HG02981 (cell line): ENCODE measurements around the gene ZDHHC11B.
"Not testable (repeated sequence)": the region's sequence is repeated elsewhere in the genome, so short reads cannot be mapped to it uniquely, and the experiment has no call there.

Experiments
- ATAC-seq: cut with Tn5 transposase; IDR thresholded peaks from one replicate; pipeline ENCODE4 v1.9.1; 2021; ENCODE audit warnings: mild to moderate bottlenecking, moderate library complexity; ENCODE audit not compliant: unreplicated experiment

Gene ZDHHC11B

DNA sequence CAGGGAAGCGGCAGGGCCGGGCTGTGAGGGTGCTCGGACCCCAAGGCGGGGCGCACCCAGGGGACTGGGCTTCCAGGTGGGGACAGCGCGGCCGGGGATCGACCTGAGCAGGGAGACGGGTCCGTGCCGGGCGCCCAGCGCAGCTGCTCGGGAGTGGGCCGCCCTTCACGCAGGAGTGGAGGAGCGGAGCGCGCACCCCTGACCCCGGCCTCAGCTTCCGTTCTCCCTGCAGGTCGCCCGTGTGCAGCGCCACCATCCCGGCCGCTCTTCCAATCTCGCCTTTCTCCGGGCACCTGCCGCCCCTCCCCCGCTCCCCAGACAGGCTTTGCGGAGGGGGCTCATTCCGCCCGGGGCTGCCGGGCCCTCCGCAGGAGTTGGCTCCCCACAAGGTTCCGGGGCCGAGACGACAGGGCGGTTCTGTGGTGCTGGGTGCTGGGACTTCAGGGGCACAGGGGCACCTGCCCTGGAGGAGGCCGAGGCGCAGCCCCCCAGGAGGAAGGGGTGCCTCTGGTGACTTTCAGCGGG is 714 bp upstream of the ZDHHC11B start:
- peak; percentile 9 for ATAC-seq

DNA sequence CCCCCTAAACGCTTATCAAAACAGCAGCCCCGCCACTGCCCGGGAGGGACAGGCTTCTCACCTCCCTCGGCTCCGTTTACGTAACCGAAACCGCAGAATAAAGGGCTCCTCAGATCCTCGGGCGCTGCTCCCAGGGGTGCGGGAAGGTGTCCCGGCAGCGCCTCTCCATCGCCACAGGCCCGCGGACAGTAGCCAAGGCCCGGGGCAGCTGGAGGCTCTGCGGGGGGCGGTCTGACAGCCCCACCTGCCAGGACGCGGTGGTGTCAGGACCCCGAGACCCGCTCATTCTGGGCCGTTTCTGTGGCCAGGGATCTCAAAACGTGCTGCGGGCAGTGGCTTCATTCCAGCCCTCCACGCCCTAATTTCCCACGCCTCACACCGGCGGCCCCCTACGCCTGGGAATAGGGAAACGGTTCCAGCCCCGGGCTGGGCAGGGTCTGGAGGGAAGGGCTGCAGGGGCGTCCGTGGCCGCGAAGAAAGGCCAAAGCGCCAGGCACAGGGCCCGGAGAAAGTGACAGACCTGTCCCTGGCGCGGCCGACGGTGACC is 575 bp downstream of the ZDHHC11B start:
- ATAC-seq, result not testable (repeated sequence)

DNA sequence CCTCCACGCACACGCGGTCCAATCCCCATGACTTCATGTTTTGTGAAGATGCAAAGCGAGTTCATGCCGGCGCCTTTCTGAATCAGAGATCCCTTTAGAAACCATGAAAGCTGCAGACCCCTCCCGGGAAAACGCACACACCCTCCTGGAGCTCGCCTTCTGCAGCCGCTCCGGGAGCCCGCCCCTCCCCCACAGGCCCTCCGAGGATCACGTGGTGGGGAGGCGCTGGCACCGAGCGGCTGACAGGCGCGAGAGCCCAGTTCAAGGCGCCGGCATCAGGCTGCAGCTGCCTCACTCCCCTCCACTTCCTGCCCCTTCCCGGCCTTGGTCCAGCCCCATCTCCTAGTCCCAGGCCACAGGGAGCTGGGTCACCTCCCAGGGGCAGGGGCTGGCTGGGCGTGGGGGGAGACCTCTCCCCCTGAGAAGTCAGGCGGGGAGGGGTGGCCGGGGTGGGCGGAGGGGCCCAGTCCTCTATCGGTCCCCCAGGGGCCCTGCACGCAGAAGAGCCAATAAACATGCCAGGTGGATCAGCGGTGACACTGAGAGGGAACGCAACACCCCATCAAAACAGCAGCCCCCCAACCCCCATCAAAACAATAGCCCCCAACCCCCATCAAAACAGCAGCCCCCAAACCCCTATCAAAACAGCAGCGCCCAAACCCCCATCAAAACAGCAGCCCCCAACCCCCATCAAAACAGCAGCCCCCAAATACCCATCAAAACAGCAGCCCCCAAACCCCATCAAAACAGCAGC is 1.3 kb downstream of the ZDHHC11B start:
- not testable (repeated sequence) for ATAC-seq

DNA sequence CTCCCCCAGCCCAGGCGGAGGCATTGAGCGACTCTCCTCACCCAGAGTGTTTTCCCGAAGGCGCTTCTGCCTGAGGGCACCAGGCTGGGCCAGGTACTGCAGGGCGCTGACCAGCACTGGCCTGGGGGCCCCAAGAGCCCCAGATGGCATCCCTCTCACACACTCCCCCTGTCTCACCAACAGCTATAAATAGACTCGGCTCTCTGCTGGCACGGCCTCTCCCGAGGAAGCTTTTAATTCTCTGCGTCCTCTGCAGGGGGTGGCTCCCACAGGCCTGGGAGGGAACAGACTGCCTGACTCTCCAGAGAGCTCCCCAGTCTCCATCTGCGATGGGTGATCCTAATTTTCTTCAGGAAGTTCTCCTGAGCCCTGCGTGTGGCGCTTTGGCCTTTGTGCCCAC is 2.2 kb downstream of the ZDHHC11B start:
- ATAC-seq, result not testable (repeated sequence)

DNA sequence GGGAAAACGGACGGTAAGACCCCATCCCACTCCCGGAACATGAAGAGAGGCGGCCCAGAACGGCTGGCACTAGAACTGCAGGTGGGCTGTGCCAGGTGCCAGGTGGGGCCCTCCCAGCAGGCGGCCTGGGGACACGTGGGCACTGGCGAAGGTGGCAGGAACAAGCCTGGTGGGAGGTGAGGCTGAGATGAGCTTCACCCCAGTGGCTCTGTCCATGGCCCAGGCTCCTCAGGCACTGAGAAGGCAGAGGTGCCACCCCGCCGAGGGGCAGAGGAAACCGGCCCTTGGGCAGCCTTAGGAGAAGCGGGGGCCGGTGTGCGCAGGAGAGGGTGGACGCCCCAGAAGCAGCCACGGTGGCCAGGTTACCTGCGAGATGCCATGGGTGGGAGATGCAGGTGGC is 4.0 kb downstream of the ZDHHC11B start:
- not testable (repeated sequence) for ATAC-seq

DNA sequence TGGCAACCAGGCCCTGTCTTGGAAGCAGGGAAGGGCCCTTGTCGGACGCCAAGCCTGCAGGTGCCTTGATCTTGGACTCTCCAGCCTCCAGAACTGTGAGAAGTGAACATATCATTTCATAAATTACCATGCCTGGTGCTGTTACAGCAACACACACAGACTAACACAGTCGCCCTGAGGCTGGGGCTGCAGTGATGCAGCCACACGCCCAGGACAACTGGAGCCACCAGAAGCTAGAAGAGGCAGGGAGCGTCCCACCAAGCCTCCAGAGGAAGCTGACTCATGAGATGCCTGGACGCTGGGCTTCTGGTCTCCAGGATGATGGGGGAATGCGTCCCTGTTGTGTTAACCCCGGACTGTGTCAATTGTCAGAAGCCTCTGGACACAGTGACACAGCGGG is 5.6 kb downstream of the ZDHHC11B start:
- ATAC-seq, result not testable (repeated sequence)

DNA sequence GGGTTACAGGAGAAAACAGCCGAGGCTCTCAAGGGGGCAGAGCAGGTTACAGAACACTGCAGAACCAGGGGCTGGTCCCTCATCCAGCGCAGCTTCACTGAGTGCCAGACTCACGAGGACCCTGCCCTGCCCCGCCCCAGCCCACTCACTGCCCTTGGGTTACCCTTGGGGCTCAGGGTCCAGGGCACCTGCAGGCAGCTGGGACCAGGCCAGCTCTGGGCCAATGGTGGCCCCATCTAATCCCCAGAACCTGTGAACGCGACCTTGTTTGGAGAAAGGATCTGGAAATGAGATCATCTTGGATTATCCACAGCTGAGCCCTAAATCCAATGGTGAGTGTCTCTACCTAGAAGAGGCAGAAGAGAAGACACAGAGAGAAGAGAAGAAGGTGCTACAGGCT is 6.1 kb downstream of the ZDHHC11B start:
- ATAC-seq, result not testable (repeated sequence)

DNA sequence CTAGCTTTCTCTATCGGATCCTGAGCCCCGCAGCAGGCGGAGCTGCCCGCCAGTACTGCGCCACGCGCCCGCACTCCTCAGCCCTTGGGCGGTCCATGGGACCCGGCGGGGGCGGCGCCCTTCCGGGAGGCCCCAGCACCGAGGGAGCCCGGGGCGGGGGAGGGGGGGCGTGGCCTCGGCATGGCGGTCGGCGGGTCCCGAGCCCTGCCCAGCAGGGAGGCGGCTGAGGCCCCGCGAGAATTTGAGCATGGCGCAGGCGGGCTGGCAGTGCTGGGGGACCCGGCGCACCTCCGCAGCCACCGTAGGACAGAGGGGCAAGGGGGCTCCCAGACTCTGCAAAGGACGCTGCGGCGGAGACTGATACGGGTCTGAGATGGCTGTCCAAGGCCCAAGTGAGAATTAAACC is 6.8 kb downstream of the ZDHHC11B start:
- ATAC-seq, result no peak

DNA sequence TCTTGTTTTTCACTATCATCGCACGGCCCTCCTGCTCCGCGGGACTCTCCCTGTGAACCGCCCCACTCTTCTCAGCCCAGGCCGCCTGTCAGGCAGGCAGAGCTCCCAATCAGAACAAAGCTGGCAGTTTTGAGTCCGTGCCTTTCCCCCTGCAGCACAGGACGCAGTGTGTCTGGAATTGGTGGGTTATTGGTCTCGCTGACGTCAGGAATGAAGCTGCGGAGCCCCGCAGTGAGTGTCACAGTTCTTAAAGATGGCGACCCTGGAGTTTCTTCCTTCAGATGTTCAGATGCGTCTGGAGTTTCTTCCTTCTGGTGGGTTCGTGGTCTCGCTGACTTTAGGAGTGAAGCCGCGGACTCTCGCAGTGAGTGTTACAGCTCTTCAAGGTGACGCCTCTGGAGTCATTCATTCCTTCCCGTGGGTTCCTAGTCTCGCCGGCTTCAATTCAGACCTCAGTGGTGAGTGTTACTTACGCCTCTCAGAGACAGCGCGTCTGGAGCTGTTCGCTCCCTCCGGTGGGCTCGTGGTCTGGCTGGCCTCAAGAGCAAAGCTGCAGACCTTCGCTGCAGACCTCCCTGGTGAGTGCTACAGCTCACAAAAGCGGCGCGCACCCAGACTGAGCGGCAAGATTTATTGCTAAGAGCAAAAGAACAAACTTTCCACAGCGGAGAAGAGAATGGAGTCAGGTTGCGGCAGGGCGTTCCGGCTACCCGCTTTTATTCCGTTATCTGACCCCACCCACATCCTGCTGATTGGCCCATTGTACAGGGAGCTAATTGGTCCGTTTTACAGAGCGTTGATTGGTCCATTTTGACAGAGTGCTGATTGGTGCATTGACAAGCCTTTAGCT is 7.4 kb downstream of the ZDHHC11B start:
- ATAC-seq, result no peak

DNA sequence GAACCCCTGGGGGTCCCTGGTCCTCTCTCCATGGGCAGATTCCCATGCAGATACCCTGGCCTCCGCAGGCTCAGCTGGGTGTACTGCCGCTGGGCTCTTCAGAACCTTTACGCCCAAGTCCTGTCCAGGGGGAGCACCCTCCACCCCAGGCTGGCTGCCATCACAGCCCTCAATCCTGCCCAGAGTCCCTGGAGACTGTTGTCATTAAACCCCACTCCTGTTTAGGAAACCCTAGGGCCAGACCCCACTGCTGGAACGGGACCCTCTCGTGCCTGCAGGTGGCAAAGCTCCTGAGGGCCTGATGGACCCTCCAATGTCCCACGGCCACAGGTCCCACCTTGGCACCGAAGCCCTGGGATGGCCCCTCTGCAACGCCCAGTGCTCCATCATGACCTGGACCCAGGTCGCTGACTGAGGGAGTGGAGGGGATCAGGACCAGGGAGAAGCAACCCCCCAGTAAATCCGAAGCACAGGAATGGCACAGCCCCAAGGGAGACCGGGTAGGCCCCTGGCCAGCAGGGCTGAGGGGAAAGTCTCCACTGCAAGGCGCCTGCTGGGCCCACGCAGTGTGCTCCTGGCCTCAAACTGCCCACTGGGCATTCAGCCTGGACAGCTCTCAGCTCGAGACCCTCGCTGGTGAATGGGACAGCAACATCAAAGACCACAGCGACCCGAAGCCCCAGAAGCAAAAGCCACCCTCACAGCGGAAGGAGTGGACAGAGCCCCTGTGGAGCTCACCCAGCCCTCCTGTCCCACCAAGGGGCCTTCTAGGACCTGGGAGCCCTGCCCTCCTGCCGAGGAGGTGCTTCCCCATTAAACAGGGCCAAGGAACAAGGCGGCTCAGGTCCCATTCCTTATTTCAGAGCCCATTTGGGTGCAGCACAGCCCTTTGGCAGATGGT is 8.3 kb downstream of the ZDHHC11B start:
- no peak for ATAC-seq

DNA sequence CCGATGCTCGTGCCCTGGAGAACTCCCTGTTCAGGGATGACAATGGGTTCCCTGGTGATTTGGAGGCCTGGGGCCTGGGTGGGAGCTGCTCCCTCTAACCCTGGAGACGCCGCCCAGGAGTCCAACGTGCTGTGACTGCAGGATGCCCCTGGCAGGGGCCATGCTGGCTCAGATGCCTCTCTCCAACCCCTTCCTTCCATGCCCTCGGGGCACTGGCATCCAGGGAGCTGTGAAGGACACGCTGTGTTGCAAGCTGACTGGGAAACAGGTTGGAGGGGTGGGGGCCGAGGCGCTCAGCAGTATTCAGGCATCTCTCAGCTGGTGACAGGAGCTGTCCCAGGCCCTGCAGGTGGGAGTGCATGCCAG is 9.0 kb downstream of the ZDHHC11B start:
- not testable (repeated sequence) for ATAC-seq

DNA sequence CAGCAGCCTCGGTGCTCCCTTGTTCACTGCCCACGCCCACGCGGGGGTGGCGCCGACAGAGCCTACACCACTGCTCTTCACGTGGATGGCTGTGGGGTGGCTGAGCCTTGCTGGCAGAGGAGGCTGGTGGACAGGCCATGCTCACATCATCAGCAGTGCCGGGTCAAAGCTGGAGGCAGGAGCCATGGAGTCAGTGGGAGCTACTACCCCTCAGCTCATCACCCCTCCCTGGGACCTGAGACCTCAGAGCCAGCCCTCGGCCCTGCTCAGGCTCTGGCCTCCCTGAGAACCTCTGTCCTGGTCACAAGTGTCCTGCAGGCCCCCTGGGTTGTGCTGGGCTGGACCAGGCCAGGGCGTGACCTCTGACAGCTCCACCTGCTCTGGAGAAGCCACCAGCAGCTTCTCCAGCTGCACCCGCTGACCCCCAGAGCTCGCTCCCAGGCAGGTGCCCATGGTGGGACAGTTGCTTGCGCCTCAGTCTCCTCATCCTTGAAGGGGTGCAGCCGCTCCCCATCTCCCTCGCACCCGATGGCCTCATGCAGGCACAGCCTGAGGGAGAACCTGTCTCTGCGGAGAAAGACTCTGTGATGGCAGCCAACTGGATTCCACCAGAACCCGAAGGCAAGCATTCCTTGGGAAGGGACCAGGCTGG is 9.5 kb downstream of the ZDHHC11B start:
- ATAC-seq, result not testable (repeated sequence)

DNA sequence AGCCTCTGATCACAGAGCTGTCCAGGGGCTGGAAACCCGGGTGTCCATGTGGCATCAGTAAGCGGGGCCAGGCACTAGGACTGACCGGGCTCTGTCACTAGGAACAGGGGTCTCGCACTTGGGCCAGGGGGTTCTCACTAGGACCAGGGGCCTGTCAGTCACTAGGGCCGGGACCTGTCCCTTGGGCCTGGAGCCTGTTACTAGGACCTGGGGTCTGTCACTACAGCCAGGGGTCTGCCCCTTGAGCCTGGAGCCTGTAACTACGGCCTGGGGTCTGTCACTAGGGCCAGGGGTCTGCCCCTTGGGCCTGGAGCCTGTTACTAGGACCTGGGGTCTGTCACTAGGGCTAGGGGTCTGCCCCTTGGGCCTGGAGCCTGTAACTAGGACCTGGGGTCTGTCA is 10.2 kb downstream of the ZDHHC11B start:
- ATAC-seq, result not testable (repeated sequence)

DNA sequence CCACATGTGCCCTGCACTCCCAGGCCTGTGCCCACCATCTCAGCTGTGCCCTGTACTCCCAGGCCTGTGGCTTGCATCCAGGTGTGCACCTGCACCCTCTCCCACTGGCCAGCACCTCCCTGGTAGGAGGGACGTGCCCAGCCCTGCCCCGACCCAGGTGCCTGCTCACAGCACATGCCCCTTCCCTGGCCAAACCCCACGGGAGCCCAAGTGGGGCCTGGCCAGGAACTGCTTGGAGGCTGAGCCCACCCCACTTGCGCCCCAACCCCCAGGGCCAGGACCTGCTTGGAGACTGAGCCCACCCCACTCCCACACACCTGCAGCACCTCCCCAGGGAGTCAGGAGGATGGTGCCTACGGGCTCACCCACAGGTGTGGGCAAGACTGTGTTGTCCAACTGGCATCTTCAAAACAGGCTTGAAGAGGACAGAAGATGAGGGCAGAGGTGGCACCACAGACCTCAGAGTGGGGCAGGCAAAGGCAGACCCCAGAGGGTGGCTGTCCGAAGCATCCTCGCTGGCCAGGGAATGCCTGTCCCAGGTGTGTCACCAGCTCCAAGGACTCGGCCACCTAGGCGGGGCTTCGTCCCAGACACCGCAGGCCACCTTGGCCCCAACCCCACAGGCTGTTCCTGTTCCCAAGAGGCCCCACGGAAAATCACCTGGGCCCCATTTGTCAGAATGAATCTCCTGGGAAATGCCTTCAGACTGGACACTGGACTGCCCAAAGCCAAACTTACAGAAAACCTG is 10.8 kb downstream of the ZDHHC11B start:
- no peak for ATAC-seq

DNA sequence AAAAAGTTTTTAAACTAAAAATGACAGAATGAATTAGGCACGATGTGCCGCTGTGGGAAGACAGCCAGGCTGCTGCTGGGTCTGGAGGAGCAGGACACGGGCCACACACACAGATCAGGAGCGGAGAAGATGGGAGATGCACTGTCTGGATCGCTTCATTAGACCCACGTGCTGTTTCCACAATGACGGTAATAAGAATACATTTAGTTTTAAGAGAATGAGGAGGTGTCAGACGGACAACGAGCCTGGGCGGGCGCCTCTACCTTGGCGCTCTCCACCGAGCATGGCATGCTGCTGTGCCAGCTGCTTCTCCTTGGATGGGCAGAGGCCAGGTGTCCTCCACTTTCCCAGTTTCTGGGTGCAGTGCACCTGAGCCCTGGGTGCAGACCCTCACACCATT is 11.6 kb downstream of the ZDHHC11B start:
- not testable (repeated sequence) for ATAC-seq

DNA sequence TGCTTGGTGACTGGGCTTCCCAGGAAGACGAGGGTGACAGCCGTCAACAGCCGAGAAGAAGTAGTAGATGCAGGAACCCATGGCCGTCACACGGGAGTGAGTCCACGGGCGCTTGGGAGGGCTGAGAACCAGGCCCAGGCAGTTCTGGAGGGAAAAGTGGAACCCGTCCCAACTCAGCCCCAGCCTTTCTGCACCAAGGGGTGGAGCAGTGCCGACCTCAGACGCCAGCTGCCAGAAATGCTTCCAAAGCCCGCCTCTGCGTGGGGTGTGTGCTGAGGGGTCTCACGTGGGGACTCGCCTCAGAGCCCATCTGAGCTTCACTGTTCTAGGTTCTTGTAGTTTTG is 12.0 kb downstream of the ZDHHC11B start:
- not testable (repeated sequence) for ATAC-seq

DNA sequence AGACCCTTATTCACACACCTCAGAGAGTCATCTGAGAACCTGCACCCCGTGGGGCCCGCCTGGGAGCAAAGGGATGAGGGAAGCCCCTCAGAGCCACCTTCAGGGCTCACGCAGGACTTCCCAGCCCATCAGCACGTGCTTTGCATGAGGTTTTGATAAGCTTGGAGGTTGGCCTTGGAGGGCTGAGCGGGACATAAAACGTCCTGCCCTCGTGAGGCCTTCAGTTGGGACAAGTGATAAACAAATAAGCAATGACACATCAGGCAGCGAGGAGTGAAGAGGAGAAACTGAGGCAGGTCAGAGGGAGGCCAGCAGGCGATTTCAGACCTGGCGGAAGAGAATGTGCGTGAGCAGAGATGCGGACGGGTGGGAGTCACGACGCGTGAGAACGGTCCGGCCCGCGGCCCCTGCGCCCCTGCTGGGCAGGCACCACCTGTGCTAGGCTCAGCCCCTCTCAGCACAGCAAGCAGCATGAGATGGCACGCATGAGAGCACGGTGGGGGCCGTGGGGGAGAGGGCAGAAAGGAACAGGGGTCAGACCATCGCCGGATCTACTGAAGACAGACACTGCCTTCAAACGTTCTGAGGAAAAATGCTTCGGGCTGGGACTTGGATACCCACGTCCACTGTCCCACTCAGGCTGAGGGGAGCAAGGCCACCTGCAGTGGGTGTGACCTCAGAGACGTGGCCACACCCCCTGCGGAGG is 12.5 kb downstream of the ZDHHC11B start:
- not testable (repeated sequence) for ATAC-seq

DNA sequence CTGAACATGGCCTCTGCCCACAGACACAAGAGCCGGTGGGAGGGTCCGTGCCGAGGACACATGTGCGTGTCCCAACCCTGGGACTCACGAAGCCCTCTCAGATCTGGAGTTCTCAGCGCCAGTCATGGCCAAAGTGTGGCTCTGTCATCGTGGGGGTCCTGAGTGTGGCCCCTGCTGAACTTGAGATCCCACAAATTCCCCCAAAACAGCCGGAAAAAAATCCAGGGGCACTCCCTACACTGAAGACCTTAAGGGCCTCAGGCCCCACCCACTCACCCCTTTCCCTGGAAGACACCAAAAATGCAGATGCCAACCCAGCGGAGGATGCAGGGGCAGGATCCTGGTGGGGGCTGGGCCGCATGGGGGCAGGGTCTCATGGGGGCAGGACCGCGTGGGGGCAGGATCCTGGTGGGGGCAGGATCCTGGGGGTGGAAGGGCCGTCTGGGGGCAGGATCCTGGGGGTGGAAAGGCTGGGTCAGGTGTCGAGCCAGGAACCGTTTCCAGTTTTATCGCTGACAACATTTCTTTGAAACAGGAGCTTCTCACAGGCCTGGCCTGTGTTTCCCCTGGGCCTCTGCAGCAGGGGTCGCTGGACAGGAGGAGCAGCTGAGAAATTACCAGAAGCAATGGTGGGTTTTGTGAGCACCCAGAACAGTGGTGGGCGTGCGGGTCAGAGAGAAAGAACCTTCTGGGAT is 13.3 kb downstream of the ZDHHC11B start:
- ATAC-seq, result not testable (repeated sequence)
